Measurements from ENCODE around the gene LRPAP1. TPM values are rescaled to one million over a fixed set of nuclear protein-coding genes. Genes with fewer than 3 reads are reported as not detected.

Gene LRPAP1
- total and polyA plus RNA-seq, 2 donors (not counting 1 experiment from before 2014, with no cell fraction given) = 64.6 to 86.8 TPM

GRCh38 chr4:3475041-3475712 is 57.0 kb downstream of the LRPAP1 start:
- Mint-ChIP-seq H3K9me3 (ENCODE audit: insufficient read depth) (no peaks in the 10 kb centered on the region), H3K27me3 (no peaks in the 10 kb centered on the region), H3K27ac (no peak overlapping the region), H3K4me3 (no peak overlapping the region), H3K4me1 (peaks cover 2% of the 10 kb centered on the region)
- ChIA-PET POLR2A (no interaction called here), CTCF (no interaction called here)
- ATAC-seq (ENCODE audit: low read depth) (no peak), DNase-seq (no peak)
- H3K27me3 ChIP-seq (replicated peaks in 1 of 4; ENCODE audit: control extremely low read depth in 1 of 4, control insufficient read depth in 3 of 4, insufficient read depth in 4 of 4, low read length in 3 of 4) = peaks cover 0 to 12% (median 1%) of the 10 kb centered on the region in 4 experiments
- 85% methylated on average over 13 of the region's 15 CpGs for WGBS (ENCODE audit: insufficient coverage)
- H3K79me2 ChIP-seq (ENCODE audit: control insufficient read depth, insufficient read depth, low read length) = no peaks in the 10 kb centered on the region
- intact Hi-C loops (cut with micrococcal nuclease) = no loop called here
- no peak overlapping the region for H2AFZ ChIP-seq (ENCODE audit: insufficient read depth, low read depth, low read length, poor library complexity, severe bottlenecking)
- H3K36me3 ChIP-seq (replicated peaks in 1 of 2; ENCODE audit: control extremely low read depth in 1 of 2, control insufficient read depth in 1 of 2, extremely low read depth in 1 of 2, insufficient read depth in 2 of 2, low read length in 1 of 2) = no peaks in the 10 kb centered on the region
- H4K20me1 ChIP-seq (ENCODE audit: control insufficient read depth, insufficient read depth, low read length, poor library complexity, severe bottlenecking) = no peaks in the 10 kb centered on the region
- H3K4me3 ChIP-seq (ENCODE audit: control extremely low read depth in 1 of 5, extremely low read depth in 1 of 5, insufficient read depth in 1 of 5, low read depth in 2 of 5, low read length in 4 of 5) = no peak overlapping the region
- H3K9me3 ChIP-seq (ENCODE audit: control extremely low read depth in 1 of 3, control insufficient read depth in 2 of 3, insufficient read depth in 1 of 3, low read length in 2 of 3) = no peaks in the 10 kb centered on the region
- H3K4me2 ChIP-seq (replicated peaks; ENCODE audit: low read depth, low read length, poor library complexity, severe bottlenecking) = no peak overlapping the region
- H3K4me1 ChIP-seq (ENCODE audit: control insufficient read depth in 2 of 2, insufficient read depth in 2 of 2, low read length in 2 of 2) = peaks cover 0 to 2% of the 10 kb centered on the region in 2 donors
- TF ChIP-seq CTCF (IDR thresholded peaks at IDR 0.05) (no peak), EZH2 (IDR thresholded peaks at IDR 0.05; ENCODE audit: borderline replicate concordance, insufficient read depth, low read depth, low read length, poor library complexity, severe bottlenecking) (no peak)
- no peak overlapping the region for H3K27ac ChIP-seq (ENCODE audit: low read length in 2 of 2)
- H3K9ac ChIP-seq (ENCODE audit: low read length) = no peak overlapping the region

- Mint-ChIP-seq H3K9me3 (ENCODE audit: insufficient read depth) (no peaks in the 10 kb centered on the region), H3K4me3 (no peak overlapping the region), H3K4me1 (no peaks in the 10 kb centered on the region), H3K27ac (no peak overlapping the region), H3K27me3 (no peaks in the 10 kb centered on the region)
- no peak overlapping the region for H3K27ac ChIP-seq (ENCODE audit: low read length in 2 of 2)
- ATAC-seq (ENCODE audit: low read depth) (no peak), DNase-seq (no peak)
- no peak for TF ChIP-seq EZH2 (IDR thresholded peaks at IDR 0.05; ENCODE audit: borderline replicate concordance, insufficient read depth, low read depth, low read length, poor library complexity, severe bottlenecking)
- no peak for TF ChIP-seq CTCF (IDR thresholded peaks at IDR 0.05)
- WGBS (ENCODE audit: insufficient coverage) = 83% methylated on average over 9 of the region's 13 CpGs
- H2AFZ ChIP-seq (ENCODE audit: insufficient read depth, low read depth, low read length, poor library complexity, severe bottlenecking) = no peak overlapping the region
- CTCF ChIA-PET = no interaction called here
- H3K27me3 ChIP-seq (replicated peaks in 1 of 4; ENCODE audit: control extremely low read depth in 1 of 4, control insufficient read depth in 3 of 4, insufficient read depth in 4 of 4, low read length in 3 of 4) = peaks cover 0 to 12% (median 1%) of the 10 kb centered on the region in 4 experiments
- POLR2A ChIA-PET = no interaction called here
- H3K4me2 ChIP-seq (replicated peaks; ENCODE audit: low read depth, low read length, poor library complexity, severe bottlenecking) = no peak overlapping the region
- H3K9me3 ChIP-seq (ENCODE audit: control extremely low read depth in 1 of 3, control insufficient read depth in 2 of 3, insufficient read depth in 1 of 3, low read length in 2 of 3) = no peaks in the 10 kb centered on the region
- no peaks in the 10 kb centered on the region for H3K4me1 ChIP-seq (ENCODE audit: control insufficient read depth in 2 of 2, insufficient read depth in 2 of 2, low read length in 2 of 2)
- H3K9ac ChIP-seq (ENCODE audit: low read length) = no peak overlapping the region
- no peaks in the 10 kb centered on the region for H3K79me2 ChIP-seq (ENCODE audit: control insufficient read depth, insufficient read depth, low read length)
- H4K20me1 ChIP-seq (ENCODE audit: control insufficient read depth, insufficient read depth, low read length, poor library complexity, severe bottlenecking) = no peaks in the 10 kb centered on the region
- no peak overlapping the region for H3K4me3 ChIP-seq (ENCODE audit: control extremely low read depth in 1 of 5, extremely low read depth in 1 of 5, insufficient read depth in 1 of 5, low read depth in 2 of 5, low read length in 4 of 5)
- intact Hi-C loops (cut with micrococcal nuclease) = no loop called here
- H3K36me3 ChIP-seq (replicated peaks in 1 of 2; ENCODE audit: control extremely low read depth in 1 of 2, control insufficient read depth in 1 of 2, extremely low read depth in 1 of 2, insufficient read depth in 2 of 2, low read length in 1 of 2) = no peaks in the 10 kb centered on the region
Measured at GRCh38 chr4:3473996-3474765, 58.0 kb downstream of the LRPAP1 start.
